Pancreas (tissue), 10 donors: ENCODE measurements around the gene PCBP2. TPM values are rescaled to one million over a fixed set of nuclear protein-coding genes. Genes with fewer than 3 reads are reported as not detected.
"Not testable (repeated sequence)": the region's sequence is repeated elsewhere in the genome, so short reads cannot be mapped to it uniquely, and the experiment has no call there.

Experiments used
- ATAC-seq, 4 donors: fragments of 200-7000 bp; cut with Tn5 transposase; one replicate each; pipeline versions ENCODE4 v1.8.0 to v1.9.1; 2020; ENCODE audit warnings: mild to moderate bottlenecking in 4 of 4, moderate library complexity in 4 of 4
- DNase-seq, 6 donors: peaks; one replicate each; pipeline ENCODE4 v3.0.0-alpha.2; 2020
- FAIRE-seq: peaks from 2 replicates; lab custom pipeline; 2012; peaks lifted over from hg19 to GRCh38; lab: Jason Lieb, UNC
- H3K27ac ChIP-seq, 4 donors: fragments of 200-600 bp; sonication (generic); 1 replicate in 3 of 4; 2 replicates in 1 of 4; pipeline versions ENCODE4 v1.5.0 to v1.8.0; 2020
- H3K27me3 ChIP-seq, 4 donors: fragments of 200-600 bp; one replicate each; pipeline ENCODE4 v1.8.0; 2021
- H3K36me3 ChIP-seq, 3 donors: fragments of 200-600 bp; sonication (generic) in 1 of 3; one replicate each; pipeline versions ENCODE4 v1.5.0 to v1.8.0; 2020 to 2021
- H3K4me1 ChIP-seq, 3 donors: fragments of 200-600 bp; one replicate each; pipeline ENCODE4 v1.8.0; 2021
- H3K4me3 ChIP-seq, 4 donors: fragments of 200-600 bp; sonication (generic) in 2 of 4; one replicate each; pipeline versions ENCODE4 v1.5.0 to v1.8.0; 2020 to 2021
- H3K9me3 ChIP-seq, 4 donors: fragments of 200-600 bp; one replicate each; pipeline ENCODE4 v1.8.0; 2021
- CTCF ChIP-seq, 4 donors: fragments of 200-600 bp; sonication (generic) in 3 of 4; IDR thresholded peaks; one replicate each; pipeline versions ENCODE4 v1.5.0 to v1.8.0; 2021; ENCODE audit warnings: antibody characterized with exemption in 4 of 4
- WGBS, 2 donors: extraction: QIAGEN DNeasy Blood & Tissue Kit; methylation state at CpG; one replicate each; pipeline ENCODE4 v1.1.7; 2013; 5-methylcytosine and 5-hydroxymethylcytosine counted together
- intact Hi-C, 3 donors: fragments of 100-400 bp; cut with DNase I; formaldehyde crosslinking; loops; one replicate each; pipeline versions ENCODE4 v1.11.1 to v1.14.2; 2022
- polyA plus RNA-seq, 2 donors: library from polyadenylated mRNA; stranded (reverse); fragments of 200-250 nt; gene quantifications; one replicate each; pipeline ENCODE4 v1.2.3, GENCODE V29; 2013
- total RNA-seq, 6 donors: library from RNA; stranded (reverse); fragmentation: NEBNext Ultra II Directional in 4 of 6; extraction: Animal tissue kit (Norgen Biotek cat#: 25700) in 4 of 6; gene quantifications; one replicate each; pipeline versions ENCODE4 v1.2.1 to v1.2.4, GENCODE V29; 2021 to 2023
- donor health status: healthy with polysubstance abuse.
- donor health status: DM: no; HTN: no; CAD: no; lungs with moderate emphysema.
- donor health status: DM: no; HTN: no; CAD: no.
- donor health status: control.
- donor health status: control.
- donor health status: Bipolar disorder and iron deficiency.
- donor health status: DM: yes; HTN: yes; CAD: no.
- donor health status: DM: no; HTN: no; CAD: no.
- donor health status: DM: no; HTN: no; CAD: no.
- donor health status: DM: yes; HTN: yes; CAD: no.

Gene PCBP2
- total RNA-seq (100 to 1,000 TPM; 451 to 608 (median 475) TPM), polyA plus RNA-seq (100 to 1,000 TPM; 266 to 403 TPM)

- peak; percentile 96 to 99 (median 98) for DNase-seq
- H3K36me3 ChIP-seq, result peaks cover 9 to 24% (median 13%) of the 10 kb centered on the region in 3 donors
- peak; percentile 94 to 97 (median 95) for ATAC-seq
- peak; percentile 77 for FAIRE-seq
- H3K27me3 ChIP-seq, result no peaks in the 10 kb centered on the region
- WGBS, 2 donors, result 0 to 1% methylated on average over 29 to 32 of the region's 32 CpGs
- peak within 1 kb of the TSS; percentile 49 to 71 (median 62) for H3K4me3 ChIP-seq
- TF ChIP-seq CTCF (IDR thresholded peaks at IDR 0.05), result peak; percentile 64 to 79 (median 68)
- no peaks in the 10 kb centered on the region for H3K9me3 ChIP-seq
- H3K4me1 ChIP-seq, result peaks cover 7 to 15% (median 10%) of the 10 kb centered on the region in 3 donors
- peak within 1 kb of the TSS; percentile 69 to 94 (median 88) for H3K27ac ChIP-seq
- intact Hi-C loops, result no loop called here
Observed at GRCh38 chr12:53451661-53452158, at the start of gene PCBP2. PCBP2 (plus strand) TSS chr12:53452102; CDS start chr12:53454801, 2,699 bp downstream.

GRCh38 chr12:53402351-53402750 is 49.6 kb upstream of the PCBP2 start:
- H3K4me1 ChIP-seq, intact Hi-C loops, H3K27ac ChIP-seq, H3K9me3 ChIP-seq, H3K27me3 ChIP-seq, FAIRE-seq, H3K4me3 ChIP-seq, ATAC-seq, DNase-seq: not testable (repeated sequence)
- 96 to 97% methylated on average over 16 of the region's 16 CpGs for WGBS, 2 donors
- peaks cover 0 to 16% (median 2%) of the 10 kb centered on the region in 3 donors for H3K36me3 ChIP-seq

- Histone ChIP-seq H3K27me3 (no peaks in the 10 kb centered on the region), H3K9me3 (no peaks in the 10 kb centered on the region), H3K4me1 (no peaks in the 10 kb centered on the region), H3K4me3 (no peak overlapping the region), H3K27ac (no peak overlapping the region), H3K36me3 (peaks cover 0 to 21% (median 2%) of the 10 kb centered on the region in 3 donors)
- ATAC-seq (no peak), DNase-seq (peak in 1 of 6 donors; percentile 8), FAIRE-seq (no peak)
- TF ChIP-seq CTCF (IDR thresholded peaks at IDR 0.05), result no peak
- 73 to 75% methylated on average over 7 of the region's 7 CpGs for WGBS, 2 donors
- intact Hi-C loops, result no loop called here
Observed at GRCh38 chr12:53402871-53403270, 49.0 kb upstream of the PCBP2 start.

GRCh38 chr12:53410951-53411350 is 41.0 kb upstream of the PCBP2 start:
- Histone ChIP-seq H3K27ac (no peak overlapping the region), H3K4me3 (no peak overlapping the region), H3K9me3 (no peaks in the 10 kb centered on the region), H3K4me1 (peaks cover 0 to 5% (median 0%) of the 10 kb centered on the region in 3 donors), H3K36me3 (peaks cover 7 to 66% (median 16%) of the 10 kb centered on the region in 3 donors), H3K27me3 (no peaks in the 10 kb centered on the region)
- no peak for DNase-seq
- intact Hi-C loops, result no loop called here
- no peak for FAIRE-seq
- no peak for TF ChIP-seq CTCF (IDR thresholded peaks at IDR 0.05)
- no peak for ATAC-seq
- WGBS, 2 donors, result 87 to 94% methylated on average over 5 of the region's 5 CpGs

- 74 to 75% methylated on average over 3 of the region's 3 CpGs for WGBS, 2 donors
Observed at GRCh38 chr12:53413485-53414204, 38.3 kb upstream of the PCBP2 start.

More at GRCh38 chr12:53413485-53414204, 38.3 kb upstream of the PCBP2 start:
- Histone ChIP-seq H3K4me3 (no peak overlapping the region), H3K27ac (no peak overlapping the region), H3K9me3 (no peaks in the 10 kb centered on the region), H3K36me3 (peaks cover 7 to 47% (median 14%) of the 10 kb centered on the region in 3 donors), H3K4me1 (peaks cover 0 to 7% (median 0%) of the 10 kb centered on the region in 3 donors), H3K27me3 (no peaks in the 10 kb centered on the region)
- DNase-seq, result no peak
- no peak for FAIRE-seq
- intact Hi-C loops, result no loop called here
- no peak for ATAC-seq
- TF ChIP-seq CTCF (IDR thresholded peaks at IDR 0.05), result no peak
